ENCODE measurements around the gene OTUD3.
A peak's percentile ranks its signal among the peaks of the same experiment; 100 is the strongest.
"Not testable (repeated sequence)": the region's sequence is repeated elsewhere in the genome, so short reads cannot be mapped to it uniquely, and the experiment has no call there.

Gene OTUD3

GRCh38 chr1:19882111-19883071, at the start of gene OTUD3:
TSS of gene OTUD3 (plus strand) at chr1:19882395. CDS start at chr1:19882514, 119 bp downstream.
- DNase-seq, result peak; percentile 99

GRCh38 chr1:19835578-19835977, 46.6 kb upstream of the OTUD3 start:
- no peak for DNase-seq

- DNase-seq, result no peak
These were observed 44.3 kb upstream of the OTUD3 start for GRCh38 chr1:19837866-19838265.

- no peak for DNase-seq
These were observed 42.0 kb upstream of the OTUD3 start for GRCh38 chr1:19840228-19840627.

GRCh38 chr1:19844731-19845495, 37.3 kb upstream of the OTUD3 start:
- peak; percentile 21 for DNase-seq

- DNase-seq, result no peak
These were observed 36.6 kb upstream of the OTUD3 start for GRCh38 chr1:19845555-19845954.

- DNase-seq, result no peak
These were observed 35.9 kb upstream of the OTUD3 start for GRCh38 chr1:19846338-19846737.

GRCh38 chr1:19847334-19847733, 34.9 kb upstream of the OTUD3 start:
- DNase-seq, result not testable (repeated sequence)

GRCh38 chr1:19849307-19849706, 32.9 kb upstream of the OTUD3 start:
- not testable (repeated sequence) for DNase-seq

- DNase-seq, result no peak
These were observed 32.0 kb upstream of the OTUD3 start for GRCh38 chr1:19850214-19850613.

- DNase-seq, result no peak
These were observed 30.2 kb upstream of the OTUD3 start for GRCh38 chr1:19852036-19852435.

- no peak for DNase-seq
These were observed 27.3 kb upstream of the OTUD3 start for GRCh38 chr1:19854866-19855265.

- peak; percentile 30 for DNase-seq
These were observed 23.3 kb upstream of the OTUD3 start for GRCh38 chr1:19858893-19859292.

- DNase-seq, result no peak
These were observed 22.3 kb upstream of the OTUD3 start for GRCh38 chr1:19859876-19860275.

- DNase-seq, result no peak
These were observed 21.8 kb upstream of the OTUD3 start for GRCh38 chr1:19860418-19860817.

GRCh38 chr1:19861034-19861433, 21.2 kb upstream of the OTUD3 start:
- DNase-seq, result no peak

- DNase-seq, result no peak
These were observed 20.2 kb upstream of the OTUD3 start for GRCh38 chr1:19861842-19862530.

- no peak for DNase-seq
These were observed 19.3 kb upstream of the OTUD3 start for GRCh38 chr1:19862944-19863343.

GRCh38 chr1:19864570-19865160, 17.5 kb upstream of the OTUD3 start:
- no peak for DNase-seq

GRCh38 chr1:19866029-19866428, 16.2 kb upstream of the OTUD3 start:
- no peak for DNase-seq

GRCh38 chr1:19866758-19867157, 15.4 kb upstream of the OTUD3 start:
- no peak for DNase-seq

GRCh38 chr1:19868575-19868974, 13.6 kb upstream of the OTUD3 start:
- DNase-seq, result peak; percentile 18

- not testable (repeated sequence) for DNase-seq
These were observed 12.7 kb upstream of the OTUD3 start for GRCh38 chr1:19869453-19869852.
